OCI-LY3 (cell line): ENCODE data around the gene MXD4.
"Not testable (repeated sequence)": the region's sequence is repeated elsewhere in the genome, so short reads cannot be mapped to it uniquely, and the experiment has no call there.

ENCODE experiments used
- H2AFZ ChIP-seq: fragments of 200-600, 300-600 bp; shearing (Covaris generic); 2 replicates; pipeline ENCODE4 v1.6.0; 2014; ENCODE audit warnings: antibody characterized with exemption, low read depth, low read length
- H3K27ac ChIP-seq: fragments of 200-600, 300-600 bp; sonication (generic); 2 replicates; pipeline ENCODE4 v1.5.1; 2014; ENCODE audit warnings: mild to moderate bottlenecking, low read length, moderate library complexity, mixed read lengths
- H3K27me3 ChIP-seq: fragments of 200-600, 300-600 bp; sonication (generic); 2 replicates; pipeline ENCODE4 v1.6.1; 2014; ENCODE audit warnings: low read depth, low read length, mixed read lengths
- H3K36me3 ChIP-seq: fragments of 200-600, 300-600 bp; sonication (generic); replicated peaks from 2 replicates; pipeline ENCODE3; 2014; ENCODE audit warnings: low read depth, low read length, mixed read lengths
- H3K4me1 ChIP-seq: fragments of 300-600, 200-600 bp; sonication (generic); 2 replicates; pipeline ENCODE4 v1.6.1; 2014; ENCODE audit warnings: low read length, mixed read lengths
- H3K4me2 ChIP-seq: fragments of 200-600, 300-600 bp; sonication (generic); 2 replicates; pipeline ENCODE4 v1.6.1; 2014; ENCODE audit warnings: low read length, mixed read lengths
- H3K4me3 ChIP-seq: fragments of 300-600, 200-600 bp; sonication (generic); 2 replicates; pipeline ENCODE4 v1.5.1; 2014; ENCODE audit warnings: antibody characterized with exemption, mild to moderate bottlenecking, low read length, moderate library complexity
- H3K79me2 ChIP-seq: fragments of 300-600, 200-600 bp; shearing (Covaris generic); 2 replicates; pipeline ENCODE4 v1.6.1; 2014; ENCODE audit warnings: mild to moderate bottlenecking, low read length, mixed read lengths
- H3K9ac ChIP-seq: fragments of 300-600, 200-600 bp; shearing (Covaris generic); 2 replicates; pipeline ENCODE4 v1.6.0; 2014; ENCODE audit warnings: mild to moderate bottlenecking, low read length, moderate library complexity
- H3K9me3 ChIP-seq: fragments of 200-600, 300-600 bp; shearing (Covaris generic); 2 replicates; pipeline ENCODE4 v1.6.1; 2014; ENCODE audit warnings: low read length, mixed read lengths; ENCODE audit not compliant: insufficient read depth
- H4K20me1 ChIP-seq: fragments of 200-600, 300-600 bp; sonication (generic); 2 replicates; pipeline ENCODE4 v1.6.1; 2016; ENCODE audit warnings: low read length, mixed read lengths; ENCODE audit not compliant: insufficient read depth
- EZH2phosphoT487 ChIP-seq: fragments of 200-600 bp; shearing (Covaris generic); IDR thresholded peaks from 2 replicates; pipeline ENCODE4 v1.6.1; 2018; ENCODE audit warnings: antibody characterized with exemption, mixed run types, low read depth
- TF ChIP-seq, protein P1 (sequence below): fragments of 200-600, 300-600 bp; sonication (generic); IDR thresholded peaks from 2 replicates; pipeline ENCODE4 v1.5.1; 2014; ENCODE audit warnings: antibody characterized with exemption, low read length, low read depth

The MXD4 gene

DNA sequence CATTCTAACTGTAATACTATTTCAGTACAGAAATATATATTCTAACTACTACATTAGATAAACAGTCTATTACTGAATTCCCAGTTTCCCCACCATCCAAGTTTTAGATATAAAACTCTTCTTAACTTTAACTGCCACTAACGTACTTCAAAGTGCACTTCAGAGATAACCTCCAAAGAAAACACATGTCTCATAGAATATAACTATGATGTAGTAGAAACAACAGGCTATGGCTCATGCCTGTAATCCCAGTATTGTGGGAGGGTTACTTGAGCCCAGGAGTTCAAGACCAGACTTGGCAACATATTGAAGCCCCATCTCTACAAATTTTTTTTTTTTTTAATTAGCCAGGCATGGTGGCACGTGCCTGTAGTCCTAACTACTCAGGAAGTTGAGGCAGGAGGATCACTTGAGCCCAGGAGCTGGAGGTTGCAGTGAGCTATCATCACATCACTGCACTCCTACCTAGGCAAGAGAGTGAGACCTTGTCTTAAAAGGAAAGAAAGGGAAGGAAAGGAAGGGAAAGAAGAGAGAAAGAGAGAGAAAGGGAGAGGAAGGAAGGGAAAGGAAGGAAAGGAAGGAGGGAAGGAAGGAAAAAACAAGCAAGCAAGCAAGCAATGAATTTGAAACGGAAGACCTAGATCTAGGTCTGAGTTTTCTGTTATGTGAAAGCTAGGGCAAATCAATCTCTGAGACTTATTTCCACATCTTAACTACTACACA is 24.8 kb downstream of the MXD4 start:
- Histone ChIP-seq H3K4me2 (no peak overlapping the region), H3K79me2 (peaks cover 72% of the 10 kb centered on the region), H3K4me3 (no peak overlapping the region), H3K9ac (no peak overlapping the region), H3K27me3 (no peaks in the 10 kb centered on the region), H3K9me3 (no peaks in the 10 kb centered on the region), H2AFZ (no peak overlapping the region), H4K20me1 (peaks cover 38% of the 10 kb centered on the region), H3K27ac (no peak overlapping the region), H3K4me1 (peaks cover 22% of the 10 kb centered on the region), H3K36me3 (peaks cover 38% of the 10 kb centered on the region)
- TF ChIP-seq EZH2phosphoT487: no peak
- TF ChIP-seq, protein P1, sequence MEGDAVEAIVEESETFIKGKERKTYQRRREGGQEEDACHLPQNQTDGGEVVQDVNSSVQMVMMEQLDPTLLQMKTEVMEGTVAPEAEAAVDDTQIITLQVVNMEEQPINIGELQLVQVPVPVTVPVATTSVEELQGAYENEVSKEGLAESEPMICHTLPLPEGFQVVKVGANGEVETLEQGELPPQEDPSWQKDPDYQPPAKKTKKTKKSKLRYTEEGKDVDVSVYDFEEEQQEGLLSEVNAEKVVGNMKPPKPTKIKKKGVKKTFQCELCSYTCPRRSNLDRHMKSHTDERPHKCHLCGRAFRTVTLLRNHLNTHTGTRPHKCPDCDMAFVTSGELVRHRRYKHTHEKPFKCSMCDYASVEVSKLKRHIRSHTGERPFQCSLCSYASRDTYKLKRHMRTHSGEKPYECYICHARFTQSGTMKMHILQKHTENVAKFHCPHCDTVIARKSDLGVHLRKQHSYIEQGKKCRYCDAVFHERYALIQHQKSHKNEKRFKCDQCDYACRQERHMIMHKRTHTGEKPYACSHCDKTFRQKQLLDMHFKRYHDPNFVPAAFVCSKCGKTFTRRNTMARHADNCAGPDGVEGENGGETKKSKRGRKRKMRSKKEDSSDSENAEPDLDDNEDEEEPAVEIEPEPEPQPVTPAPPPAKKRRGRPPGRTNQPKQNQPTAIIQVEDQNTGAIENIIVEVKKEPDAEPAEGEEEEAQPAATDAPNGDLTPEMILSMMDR: no peak

DNA sequence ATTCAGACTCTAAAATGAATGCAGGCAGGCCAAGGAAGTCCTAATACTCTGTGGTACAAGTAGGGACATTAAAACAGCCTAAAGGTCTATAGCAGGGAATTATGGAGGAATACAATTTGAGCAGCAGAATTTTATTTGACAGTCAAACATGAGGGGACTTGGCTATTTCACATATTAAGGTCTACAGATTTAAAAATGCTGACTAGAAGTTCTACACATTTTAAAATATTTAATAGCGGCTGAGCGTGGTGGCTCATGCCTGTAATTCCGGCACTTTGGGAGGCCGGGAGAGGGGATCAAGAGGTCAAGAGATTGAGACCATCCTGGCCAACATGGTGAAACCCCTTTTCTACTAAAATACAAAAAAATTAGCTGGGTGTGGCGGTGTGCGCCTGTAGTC is 30.8 kb downstream of the MXD4 start:
- peaks cover 32% of the 10 kb centered on the region for H3K36me3 ChIP-seq
- H3K4me2 ChIP-seq: no peak overlapping the region
- no peak overlapping the region for H3K9ac ChIP-seq
- peaks cover 14% of the 10 kb centered on the region; the same call in 1 of the 2 replicates for H4K20me1 ChIP-seq
- no peak overlapping the region for H3K27ac ChIP-seq
- peaks cover 22% of the 10 kb centered on the region for H3K79me2 ChIP-seq
- H3K4me3 ChIP-seq: no peak overlapping the region
- no peaks in the 10 kb centered on the region for H3K9me3 ChIP-seq
- no peak overlapping the region for H2AFZ ChIP-seq
- TF ChIP-seq, protein P1: no peak
- no peak for TF ChIP-seq EZH2phosphoT487
- H3K27me3 ChIP-seq: no peaks in the 10 kb centered on the region
- H3K4me1 ChIP-seq: no peaks in the 10 kb centered on the region

DNA sequence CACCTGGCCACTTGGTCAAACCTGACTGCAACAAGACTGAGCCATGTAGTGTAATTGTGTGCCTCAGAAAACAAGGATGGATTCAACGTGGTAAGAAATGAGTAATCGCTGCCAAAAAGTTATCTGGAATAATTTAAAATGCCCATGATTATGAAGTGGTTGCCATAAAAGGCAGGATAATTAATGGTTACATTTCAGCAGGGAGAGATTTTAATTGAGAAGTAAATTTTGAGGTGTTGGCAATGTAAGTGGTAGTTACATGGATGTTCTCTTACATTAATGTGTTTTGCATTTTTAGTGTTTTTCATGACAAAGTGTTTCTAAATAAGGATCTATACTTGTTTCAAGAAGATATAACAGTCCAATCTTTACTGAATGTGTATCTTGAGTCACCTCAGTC is 35.6 kb downstream of the MXD4 start:
- TF ChIP-seq, protein P1: no peak
- TF ChIP-seq EZH2phosphoT487: no peak
- Histone ChIP-seq H2AFZ (no peak overlapping the region), H3K4me2 (no peak overlapping the region), H3K4me3 (no peak overlapping the region), H3K27ac (no peak overlapping the region), H3K36me3 (peaks cover 23% of the 10 kb centered on the region), H3K4me1 (no peaks in the 10 kb centered on the region), H3K79me2 (no peaks in the 10 kb centered on the region), H4K20me1 (0 out of 2 replicates have a peak, but pooled peaks cover 3% of the 10 kb centered on the region), H3K27me3 (no peaks in the 10 kb centered on the region), H3K9ac (no peak overlapping the region), H3K9me3 (no peaks in the 10 kb centered on the region)

DNA sequence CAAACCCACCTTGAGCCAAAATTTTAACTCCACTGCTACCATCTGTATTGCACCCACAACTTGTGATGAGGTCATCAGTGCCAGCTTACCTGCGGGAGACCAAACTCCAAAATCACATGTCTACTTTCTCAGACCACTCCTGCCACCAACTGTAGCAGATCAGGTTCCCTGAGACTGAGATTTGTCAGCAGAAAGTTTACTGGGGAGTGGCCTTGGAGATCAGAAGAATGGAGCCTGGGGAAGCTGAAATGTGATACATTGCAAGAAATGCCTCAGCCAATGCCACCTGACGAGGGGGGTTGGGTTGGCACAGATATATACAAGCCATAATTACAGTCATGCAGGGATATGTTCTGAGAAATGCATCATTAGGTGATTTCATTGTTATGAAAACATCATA is 39.1 kb downstream of the MXD4 start:
- Histone ChIP-seq H3K4me2 (no peak overlapping the region), H3K27ac (no peak overlapping the region), H3K9me3 (no peaks in the 10 kb centered on the region), H4K20me1 (0 out of 2 replicates have a peak, but pooled peaks cover 3% of the 10 kb centered on the region), H3K79me2 (no peaks in the 10 kb centered on the region), H3K4me1 (no peaks in the 10 kb centered on the region), H3K4me3 (no peak overlapping the region), H2AFZ (no peak overlapping the region), H3K36me3 (peaks cover 14% of the 10 kb centered on the region), H3K9ac (no peak overlapping the region), H3K27me3 (no peaks in the 10 kb centered on the region)
- TF ChIP-seq, protein P1: no peak
- TF ChIP-seq EZH2phosphoT487: no peak

DNA sequence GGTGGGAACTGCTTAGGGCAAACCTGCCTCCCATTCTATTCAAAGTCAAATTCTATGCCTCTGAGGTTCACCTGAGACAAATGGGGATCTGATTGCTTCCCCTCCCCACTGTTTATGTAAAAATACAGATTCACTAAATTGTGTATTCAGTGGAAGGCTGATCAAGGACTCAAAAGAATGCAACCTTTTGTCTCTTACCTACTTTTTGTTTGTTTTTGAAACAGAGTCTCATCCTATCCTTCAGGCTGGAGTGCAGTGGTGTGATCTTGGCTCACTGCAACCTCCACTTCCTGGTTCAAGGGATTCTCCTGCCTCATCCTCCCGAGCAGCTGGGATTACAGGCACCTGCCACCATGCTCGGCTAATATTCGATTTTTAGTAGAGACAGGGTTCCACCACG is 40.5 kb downstream of the MXD4 start:
- not testable (repeated sequence) for H3K9ac ChIP-seq

More for the DNA sequence above, 40.5 kb downstream of the MXD4 start:
- peaks cover 11% of the 10 kb centered on the region for H3K36me3 ChIP-seq
- not testable (repeated sequence) for H4K20me1 ChIP-seq, H3K4me2 ChIP-seq, H3K27ac ChIP-seq, H3K4me3 ChIP-seq, H2AFZ ChIP-seq, H3K27me3 ChIP-seq, H3K79me2 ChIP-seq, H3K9me3 ChIP-seq, H3K4me1 ChIP-seq
